ENCODE data around the gene DDX5.

Gene DDX5

DNA sequence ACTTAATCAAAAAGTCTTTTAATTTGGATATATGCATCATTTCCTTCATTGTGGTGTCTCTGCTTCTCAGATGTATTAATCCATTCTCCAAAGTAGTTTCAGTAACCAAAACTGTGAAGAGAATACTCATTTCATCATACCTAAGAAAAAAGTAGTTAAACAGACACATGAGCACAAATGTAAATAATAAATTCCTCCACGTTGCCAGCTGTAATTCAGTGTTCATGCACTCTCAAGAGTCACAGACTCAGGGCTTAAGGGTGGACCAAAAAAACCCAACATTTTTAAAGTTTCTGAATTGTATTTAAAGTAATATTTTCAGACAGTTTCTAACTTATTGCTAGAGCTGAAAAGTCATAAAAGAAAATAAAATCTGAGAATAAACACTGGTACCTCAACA is 28.2 kb downstream of the DDX5 start:
- no peak for TF ChIP-seq CREB5 (CRISPR knock-in tag; IDR thresholded peaks at IDR 0.05; ENCODE audit: low read depth)
- TF ChIP-seq, protein P1, sequence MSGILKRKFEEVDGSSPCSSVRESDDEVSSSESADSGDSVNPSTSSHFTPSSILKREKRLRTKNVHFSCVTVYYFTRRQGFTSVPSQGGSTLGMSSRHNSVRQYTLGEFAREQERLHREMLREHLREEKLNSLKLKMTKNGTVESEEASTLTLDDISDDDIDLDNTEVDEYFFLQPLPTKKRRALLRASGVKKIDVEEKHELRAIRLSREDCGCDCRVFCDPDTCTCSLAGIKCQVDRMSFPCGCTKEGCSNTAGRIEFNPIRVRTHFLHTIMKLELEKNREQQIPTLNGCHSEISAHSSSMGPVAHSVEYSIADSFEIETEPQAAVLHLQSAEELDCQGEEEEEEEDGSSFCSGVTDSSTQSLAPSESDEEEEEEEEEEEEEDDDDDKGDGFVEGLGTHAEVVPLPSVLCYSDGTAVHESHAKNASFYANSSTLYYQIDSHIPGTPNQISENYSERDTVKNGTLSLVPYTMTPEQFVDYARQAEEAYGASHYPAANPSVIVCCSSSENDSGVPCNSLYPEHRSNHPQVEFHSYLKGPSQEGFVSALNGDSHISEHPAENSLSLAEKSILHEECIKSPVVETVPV (CRISPR knock-in tag; IDR thresholded peaks at IDR 0.05), result no peak
- no peak for TF ChIP-seq BACH2 (CRISPR knock-in tag; IDR thresholded peaks at IDR 0.05; ENCODE audit: borderline replicate concordance)
- no peak for TF ChIP-seq GLIS3 (CRISPR knock-in tag; IDR thresholded peaks at IDR 0.05)
- no peak for TF ChIP-seq CSDC2 (CRISPR knock-in tag; IDR thresholded peaks at IDR 0.05)
- no peak for TF ChIP-seq SNAI2 (CRISPR knock-in tag; IDR thresholded peaks at IDR 0.05)
- TF ChIP-seq TCF4 (CRISPR knock-in tag; IDR thresholded peaks at IDR 0.05; ENCODE audit: borderline replicate concordance), result no peak
- TF ChIP-seq ISL1 (CRISPR knock-in tag; IDR thresholded peaks at IDR 0.05), result no peak
- TF ChIP-seq ZC3H10 (CRISPR knock-in tag; IDR thresholded peaks at IDR 0.05), result no peak
- no peak for TF ChIP-seq ARNTL (CRISPR knock-in tag; IDR thresholded peaks at IDR 0.05; ENCODE audit: borderline replicate concordance, low read depth)
- no peak for TF ChIP-seq PATZ1 (CRISPR knock-in tag; IDR thresholded peaks at IDR 0.05; ENCODE audit: borderline replicate concordance)
- no peak for TF ChIP-seq RARB (CRISPR knock-in tag; IDR thresholded peaks at IDR 0.05)
- TF ChIP-seq ZNF8 (CRISPR knock-in tag; IDR thresholded peaks at IDR 0.05), result no peak
- TF ChIP-seq ESRRG (CRISPR knock-in tag; IDR thresholded peaks at IDR 0.05), result no peak
- TF ChIP-seq TOX (CRISPR knock-in tag; IDR thresholded peaks at IDR 0.05; ENCODE audit: borderline replicate concordance), result no peak
- no peak for TF ChIP-seq ZNF565 (CRISPR knock-in tag; conservative IDR thresholded peaks at IDR 0.05; ENCODE audit: low read depth)
- TF ChIP-seq PPARA (CRISPR knock-in tag; IDR thresholded peaks at IDR 0.05; ENCODE audit: borderline replicate concordance), result no peak
- TF ChIP-seq ZNF70 (CRISPR knock-in tag; IDR thresholded peaks at IDR 0.05), result no peak
- TF ChIP-seq TSHZ2 (CRISPR knock-in tag; IDR thresholded peaks at IDR 0.05), result no peak
- TF ChIP-seq, protein P2, sequence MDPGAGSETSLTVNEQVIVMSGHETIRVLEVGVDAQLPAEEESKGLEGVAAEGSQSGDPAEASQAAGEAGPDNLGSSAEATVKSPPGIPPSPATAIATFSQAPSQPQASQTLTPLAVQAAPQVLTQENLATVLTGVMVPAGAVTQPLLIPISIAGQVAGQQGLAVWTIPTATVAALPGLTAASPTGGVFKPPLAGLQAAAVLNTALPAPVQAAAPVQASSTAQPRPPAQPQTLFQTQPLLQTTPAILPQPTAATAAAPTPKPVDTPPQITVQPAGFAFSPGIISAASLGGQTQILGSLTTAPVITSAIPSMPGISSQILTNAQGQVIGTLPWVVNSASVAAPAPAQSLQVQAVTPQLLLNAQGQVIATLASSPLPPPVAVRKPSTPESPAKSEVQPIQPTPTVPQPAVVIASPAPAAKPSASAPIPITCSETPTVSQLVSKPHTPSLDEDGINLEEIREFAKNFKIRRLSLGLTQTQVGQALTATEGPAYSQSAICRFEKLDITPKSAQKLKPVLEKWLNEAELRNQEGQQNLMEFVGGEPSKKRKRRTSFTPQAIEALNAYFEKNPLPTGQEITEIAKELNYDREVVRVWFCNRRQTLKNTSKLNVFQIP (CRISPR knock-in tag; IDR thresholded peaks at IDR 0.05; ENCODE audit: borderline replicate concordance, low read depth), result no peak
- ATAC-seq, result no peak

GRCh38 chr17:64472564-64472963 is 33.5 kb downstream of the DDX5 start:
- ATAC-seq, result peak; percentile 37; the same call in 2 of the 3 replicates
- TF ChIP-seq, protein P2 (CRISPR knock-in tag; IDR thresholded peaks at IDR 0.05; ENCODE audit: borderline replicate concordance, low read depth), result no peak
- no peak for TF ChIP-seq ZNF70 (CRISPR knock-in tag; IDR thresholded peaks at IDR 0.05)
- TF ChIP-seq OSR1 (CRISPR knock-in tag; IDR thresholded peaks at IDR 0.05), result no peak
- TF ChIP-seq ZC3H10 (CRISPR knock-in tag; IDR thresholded peaks at IDR 0.05), result no peak
- TF ChIP-seq GLIS3 (CRISPR knock-in tag; IDR thresholded peaks at IDR 0.05), result no peak
- TF ChIP-seq ARNTL (CRISPR knock-in tag; IDR thresholded peaks at IDR 0.05; ENCODE audit: borderline replicate concordance, low read depth), result no peak
- no peak for TF ChIP-seq TSHZ2 (CRISPR knock-in tag; IDR thresholded peaks at IDR 0.05)
- TF ChIP-seq PATZ1 (CRISPR knock-in tag; IDR thresholded peaks at IDR 0.05; ENCODE audit: borderline replicate concordance), result no peak
- TF ChIP-seq CREB5 (CRISPR knock-in tag; IDR thresholded peaks at IDR 0.05; ENCODE audit: low read depth), result no peak
- no peak for TF ChIP-seq ISL1 (CRISPR knock-in tag; IDR thresholded peaks at IDR 0.05)
